ENCODE measurements around the gene AP2A1.
A peak's percentile ranks its signal among the peaks of the same experiment; 100 is the strongest.

DNA sequence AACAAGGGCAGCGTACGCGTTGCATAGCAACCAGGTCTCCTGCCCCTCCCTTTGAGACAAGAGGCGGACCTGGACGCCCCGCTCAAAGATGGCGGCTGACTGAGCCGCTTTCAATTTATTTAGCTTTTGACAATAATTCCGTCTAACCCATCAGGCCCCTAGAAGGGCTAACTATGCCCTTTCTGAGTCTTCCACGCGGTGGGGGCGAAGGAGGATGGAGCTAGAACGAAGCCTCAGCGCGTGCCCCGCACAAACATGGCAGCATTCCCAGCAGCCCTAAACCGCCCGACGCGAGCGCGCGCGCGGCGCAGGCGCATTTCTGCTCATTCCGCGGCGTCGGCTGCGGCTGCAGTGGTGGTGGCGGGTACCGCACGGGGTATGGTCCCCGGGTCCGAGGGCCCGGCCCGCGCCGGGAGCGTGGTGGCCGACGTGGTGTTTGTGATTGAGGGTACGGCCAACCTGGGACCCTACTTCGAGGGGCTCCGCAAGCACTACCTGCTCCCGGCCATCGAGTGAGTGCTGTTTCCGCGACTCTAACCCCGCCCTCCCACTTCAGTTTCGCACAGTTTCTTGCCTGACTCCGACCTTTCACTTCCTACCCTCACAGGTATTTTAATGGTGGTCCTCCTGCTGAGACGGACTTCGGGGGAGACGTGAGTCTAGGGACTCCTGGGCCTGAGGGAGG, 51.3 kb downstream of the AP2A1 start, which contains the start of gene MED25:
- TF ChIP-seq, protein P1, sequence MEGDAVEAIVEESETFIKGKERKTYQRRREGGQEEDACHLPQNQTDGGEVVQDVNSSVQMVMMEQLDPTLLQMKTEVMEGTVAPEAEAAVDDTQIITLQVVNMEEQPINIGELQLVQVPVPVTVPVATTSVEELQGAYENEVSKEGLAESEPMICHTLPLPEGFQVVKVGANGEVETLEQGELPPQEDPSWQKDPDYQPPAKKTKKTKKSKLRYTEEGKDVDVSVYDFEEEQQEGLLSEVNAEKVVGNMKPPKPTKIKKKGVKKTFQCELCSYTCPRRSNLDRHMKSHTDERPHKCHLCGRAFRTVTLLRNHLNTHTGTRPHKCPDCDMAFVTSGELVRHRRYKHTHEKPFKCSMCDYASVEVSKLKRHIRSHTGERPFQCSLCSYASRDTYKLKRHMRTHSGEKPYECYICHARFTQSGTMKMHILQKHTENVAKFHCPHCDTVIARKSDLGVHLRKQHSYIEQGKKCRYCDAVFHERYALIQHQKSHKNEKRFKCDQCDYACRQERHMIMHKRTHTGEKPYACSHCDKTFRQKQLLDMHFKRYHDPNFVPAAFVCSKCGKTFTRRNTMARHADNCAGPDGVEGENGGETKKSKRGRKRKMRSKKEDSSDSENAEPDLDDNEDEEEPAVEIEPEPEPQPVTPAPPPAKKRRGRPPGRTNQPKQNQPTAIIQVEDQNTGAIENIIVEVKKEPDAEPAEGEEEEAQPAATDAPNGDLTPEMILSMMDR (conservative IDR thresholded peaks at IDR 0.05) = no peak
- TF ChIP-seq ZFX (IDR thresholded peaks at IDR 0.05) = peak; percentile 71; the same call in 1 of the 2 replicates
